IMR-90 (cell line): Measurements from ENCODE around the gene ROCK2. TPM values are rescaled to one million over a fixed set of nuclear protein-coding genes. Genes with fewer than 3 reads are reported as not detected.

ENCODE experiments used
- ATAC-seq: fragments of 200-7000 bp; cut with Tn5 transposase; 2 replicates; pipeline ENCODE4 v1.9.1; 2020; ENCODE audit warnings: low read depth, mild to moderate bottlenecking, moderate library complexity
- BruUV-seq: library from RNA; stranded (reverse); fragments of 400-500 nt; replicated peaks from 2 replicates; lab custom pipeline; 2021; lab: Mats Ljungman, UMichigan
- CTCF ChIA-PET: fragments of 300-600 bp; formaldehyde crosslinking; extraction: SDS; loops from one replicate; lab custom pipeline; 2021; ENCODE audit warnings: antibody characterized with exemption; lab: Yijun Ruan, JAX
- POLR2A ChIA-PET: fragments of 300-600 bp; sonication (Branson Sonifier 250); formaldehyde crosslinking; loops from one replicate; lab custom pipeline; 2022; ENCODE audit warnings: antibody characterized with exemption; ENCODE audit not compliant: unreplicated experiment; lab: Charles Lee
- DNase-seq: peaks from one replicate; pipeline ENCODE4 v3.0.0; 2013
- H2AFZ ChIP-seq: replicated peaks from 2 replicates; pipeline ENCODE3; 2013; ENCODE audit warnings: low read length, mild to moderate bottlenecking; ENCODE audit not compliant: poor library complexity
- H2AK5ac ChIP-seq: 2 replicates; pipeline ENCODE4 v1.6.1; 2013; ENCODE audit warnings: low read depth, low read length, inconsistent platforms
- H2AK9ac ChIP-seq: replicated peaks from 2 replicates; pipeline ENCODE3; 2013; ENCODE audit warnings: mild to moderate bottlenecking, low read depth, low read length, moderate library complexity; ENCODE audit not compliant: poor library complexity
- H2BK120ac ChIP-seq: 2 replicates; pipeline ENCODE4 v1.6.1; 2013; ENCODE audit warnings: low read depth, low read length, inconsistent platforms
- H2BK15ac ChIP-seq: 3 replicates; pipeline ENCODE4 v1.6.1; 2013; ENCODE audit warnings: low read depth, low read length, inconsistent platforms
- H2BK20ac ChIP-seq: 2 replicates; pipeline ENCODE4 v1.6.1; 2013; ENCODE audit warnings: low read depth, mild to moderate bottlenecking, inconsistent platforms, low read length, moderate library complexity
- H2BK5ac ChIP-seq: 2 replicates; pipeline ENCODE4 v1.6.1; 2013; ENCODE audit warnings: mild to moderate bottlenecking, low read depth, low read length, inconsistent platforms; ENCODE audit not compliant: poor library complexity, severe bottlenecking
- H3K14ac ChIP-seq: replicated peaks from 2 replicates; pipeline ENCODE4 v1.6.1; 2013; ENCODE audit warnings: low read depth, low read length, inconsistent platforms
- H3K18ac ChIP-seq: 2 replicates; pipeline ENCODE4 v1.6.1; 2013; ENCODE audit warnings: low read depth, low read length, control low read depth
- H3K23ac ChIP-seq: 2 replicates; pipeline ENCODE4 v1.6.1; 2013; ENCODE audit warnings: low read depth, low read length, inconsistent platforms
- H3K27ac ChIP-seq: 2 replicates; pipeline ENCODE4 v1.5.1; 2013; ENCODE audit warnings: mild to moderate bottlenecking, control low read depth, low read length; ENCODE audit not compliant: insufficient read depth
- H3K27me3 ChIP-seq: 2 replicates; pipeline ENCODE4 v1.6.1; 2013; ENCODE audit warnings: low read length; ENCODE audit not compliant: control insufficient read depth, insufficient read depth
- H3K36me3 ChIP-seq: 2 replicates; pipeline ENCODE4 v1.6.1; 2013; ENCODE audit warnings: low read length, mixed read lengths; ENCODE audit not compliant: control insufficient read depth, insufficient read depth
- H3K4ac ChIP-seq: 2 replicates; pipeline ENCODE4 v1.6.1; 2013; ENCODE audit warnings: low read depth, low read length, inconsistent platforms
- H3K4me1 ChIP-seq: 2 replicates; pipeline ENCODE4 v1.6.1; 2013; ENCODE audit warnings: low read length, mixed read lengths; ENCODE audit not compliant: control insufficient read depth, insufficient read depth
- H3K4me2 ChIP-seq: 2 replicates; pipeline ENCODE4 v1.6.1; 2013; ENCODE audit warnings: low read depth, mild to moderate bottlenecking, control low read depth, low read length, moderate library complexity
- H3K4me3 ChIP-seq: 2 replicates; pipeline ENCODE4 v1.5.1; 2013; ENCODE audit warnings: low read depth, mild to moderate bottlenecking, control low read depth, low read length, moderate library complexity; ENCODE audit not compliant: insufficient read depth
- H3K56ac ChIP-seq: 2 replicates; pipeline ENCODE4 v1.6.1; 2013; ENCODE audit warnings: low read length, inconsistent platforms; ENCODE audit not compliant: insufficient read depth; ENCODE audit errors: extremely low read depth
- H3K79me1 ChIP-seq, 2 experiments: 2 replicates each; pipeline ENCODE4 v1.6.1; 2013; ENCODE audit warnings: low read length in 2 of 2, inconsistent platforms in 1 of 2, low read depth in 1 of 2
- H3K9ac ChIP-seq: 2 replicates; pipeline ENCODE4 v1.6.1; 2013; ENCODE audit warnings: low read depth, low read length, control low read depth
- H3K9me1 ChIP-seq: 2 replicates; pipeline ENCODE4 v1.6.1; 2013; ENCODE audit warnings: low read length, inconsistent platforms; ENCODE audit not compliant: insufficient read depth
- H3K9me3 ChIP-seq: 2 replicates; pipeline ENCODE4 v1.6.1; 2013; ENCODE audit warnings: low read length; ENCODE audit not compliant: control insufficient read depth, insufficient read depth
- H4K20me1 ChIP-seq: 2 replicates; pipeline ENCODE4 v1.6.1; 2013; ENCODE audit warnings: low read length, inconsistent platforms; ENCODE audit not compliant: insufficient read depth
- H4K5ac ChIP-seq: 2 replicates; pipeline ENCODE4 v1.6.1; 2013; ENCODE audit warnings: mild to moderate bottlenecking, low read depth, low read length, control low read depth
- H4K8ac ChIP-seq, 2 experiments: 2 replicates each; pipeline ENCODE4 v1.6.1; 2013; ENCODE audit warnings: low read depth in 2 of 2, low read length in 2 of 2, control low read depth in 1 of 2, inconsistent platforms in 1 of 2
- H4K91ac ChIP-seq: 2 replicates; pipeline ENCODE4 v1.6.1; 2013; ENCODE audit warnings: low read depth, low read length, inconsistent platforms; ENCODE audit not compliant: insufficient read depth
- BHLHE40 ChIP-seq: fragments of 150-350 bp; IDR thresholded peaks from 2 replicates; pipeline ENCODE4 v1.6.1; 2016; ENCODE audit warnings: mild to moderate bottlenecking, low read depth, low read length
- CEBPB ChIP-seq: IDR thresholded peaks from 2 replicates; pipeline ENCODE4 v1.6.1; 2012; ENCODE audit warnings: low read depth, low read length, improper control_type of control experiment
- CHD1 ChIP-seq: IDR thresholded peaks from 2 replicates; pipeline ENCODE4 v1.6.1; 2012; ENCODE audit warnings: low read depth, low read length, improper control_type of control experiment
- CTCF ChIP-seq: conservative IDR thresholded peaks from 2 replicates; pipeline ENCODE4 v1.5.1; 2012; ENCODE audit warnings: mild to moderate bottlenecking, low read depth, low read length, improper control_type of control experiment
- FOS ChIP-seq: fragments of 150-350 bp; IDR thresholded peaks from 2 replicates; pipeline ENCODE4 v1.6.1; 2016; ENCODE audit warnings: low read depth, low read length
- MAFK ChIP-seq: IDR thresholded peaks from 2 replicates; pipeline ENCODE4 v1.6.1; 2012; ENCODE audit warnings: low read depth, low read length, improper control_type of control experiment
- MAZ ChIP-seq: IDR thresholded peaks from 2 replicates; pipeline ENCODE4 v1.6.1; 2012; ENCODE audit warnings: low read depth, mild to moderate bottlenecking, low read length, improper control_type of control experiment, moderate library complexity, borderline replicate concordance
- MXI1 ChIP-seq: IDR thresholded peaks from 2 replicates; pipeline ENCODE4 v1.6.1; 2012; ENCODE audit warnings: low read depth, mild to moderate bottlenecking, low read length, moderate library complexity, borderline replicate concordance
- NFE2L2 ChIP-seq: fragments of 150-350 bp; IDR thresholded peaks from 2 replicates; pipeline ENCODE4 v1.6.1; 2016; ENCODE audit warnings: low read depth, mild to moderate bottlenecking, low read length
- POLR2A ChIP-seq: IDR thresholded peaks from 2 replicates; pipeline ENCODE4 v1.6.1; 2012; ENCODE audit warnings: mild to moderate bottlenecking, low read depth, low read length
- RAD21 ChIP-seq: IDR thresholded peaks from 2 replicates; pipeline ENCODE4 v1.6.1; 2012; ENCODE audit warnings: low read length, improper control_type of control experiment
- RFX5 ChIP-seq: IDR thresholded peaks from 2 replicates; pipeline ENCODE4 v1.8.0; 2012; ENCODE audit warnings: low read depth, mild to moderate bottlenecking, low read length, moderate library complexity
- SMC3 ChIP-seq: fragments of 150-350 bp; IDR thresholded peaks from 2 replicates; pipeline ENCODE4 v1.6.1; 2016; ENCODE audit warnings: low read depth, mild to moderate bottlenecking, antibody characterized with exemption, low read length, moderate library complexity
- WGBS, 2 experiments: methylation state at CpG; one replicate each; pipeline versions ENCODE4 v1.1.5 to v1.1.7; 2013; ENCODE audit warnings: missing lambda C conversion rate in 2 of 2; ENCODE audit not compliant: insufficient read length in 1 of 2; ENCODE audit errors: extremely low coverage in 2 of 2; 5-methylcytosine and 5-hydroxymethylcytosine counted together
- dilution Hi-C: fragments of 300-500 bp; cut with HindIII; formaldehyde crosslinking; loops from one replicate; pipeline ENCODE4 v1.14.3; 2018; ENCODE audit warnings: low sequenced_read_pairs; ENCODE audit not compliant: unreplicated experiment
- in situ Hi-C: fragments of 300-500 bp; cut with MboI; formaldehyde crosslinking; loops from 3 replicates; pipeline ENCODE4 v1.14.3; 2019; ENCODE audit warnings: low sequenced_read_pairs, inconsistent platforms, mixed read lengths
- intact Hi-C: fragments of 100-400 bp; cut with micrococcal nuclease; formaldehyde crosslinking; loops from 2 replicates; pipeline ENCODE4 v1.10.0; 2022
- polyA plus RNA-seq, 3 experiments: library from polyadenylated mRNA; depleted of rRNA; stranded (reverse); fragments of >200 nt; gene quantifications; 2 replicates each; pipeline ENCODE4 v1.2.3, GENCODE V29; 2012; ENCODE audit warnings: low replicate concordance in 1 of 3
- total RNA-seq: library from RNA; depleted of rRNA; stranded (reverse); fragments of >200 nt; gene quantifications from 2 replicates; pipeline ENCODE4 v1.2.3, GENCODE V29; 2012
- TF ChIP-seq, protein P1 (sequence below): fragments of 150-350 bp; IDR thresholded peaks from 2 replicates; pipeline ENCODE4 v1.6.1; 2017; ENCODE audit warnings: mild to moderate bottlenecking, antibody characterized with exemption, low read length, low read depth
- TF ChIP-seq, protein P2 (sequence below): fragments of 150-350 bp; IDR thresholded peaks from 2 replicates; pipeline ENCODE4 v1.6.1; 2016; ENCODE audit warnings: low read depth, mild to moderate bottlenecking, low read length, moderate library complexity, borderline replicate concordance

The ROCK2 gene
- total and polyA plus RNA-seq, 2 of the 4 experiments (the other 2 are of a cell fraction): 9.0 to 28.3 TPM

DNA sequence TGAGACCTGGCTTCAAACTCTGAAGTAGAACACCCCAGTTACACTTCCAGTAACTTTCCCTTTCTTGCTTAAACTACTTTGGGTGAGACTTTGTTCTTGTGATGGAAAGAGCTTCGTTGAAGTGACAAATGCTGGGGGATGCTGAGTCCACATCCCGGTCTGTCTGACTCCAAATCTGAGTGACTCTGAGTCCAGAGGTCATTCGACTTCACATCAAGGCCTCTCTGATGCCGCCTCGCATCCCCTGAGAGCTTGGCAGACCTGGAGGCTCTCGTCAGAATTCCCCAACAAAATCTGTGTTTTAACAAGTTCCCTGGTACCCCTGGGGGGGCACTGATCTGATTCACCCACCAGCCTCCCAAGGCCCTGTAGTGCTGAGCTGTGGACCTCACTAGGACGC lies 31.6 kb upstream of the ROCK2 start:
- H3K56ac ChIP-seq: no peak overlapping the region
- no peaks in the 10 kb centered on the region for H3K9me3 ChIP-seq
- BruUV-seq: no TSS peak
- no peak overlapping the region for H2BK5ac ChIP-seq
- 100% methylated on average over 4 of the region's 7 CpGs; no CpG with 5 or more reads in 1 of the 2 experiments for WGBS, 2 experiments
- peak overlapping the region; percentile 77 for H3K14ac ChIP-seq
- ATAC-seq: no peak
- peak overlapping the region; percentile 67 for H2AK5ac ChIP-seq
- intact Hi-C loops (no loop called here), in situ Hi-C loops (no loop called here), dilution Hi-C loops (no loop called here)
- ChIA-PET CTCF (interaction anchor here (1.2 kb wide), 1 partner anchor 14 kb away, joined by 3 read pairs; no protein-coding TSS in a partner anchor), POLR2A (no interaction called here)
- H2BK120ac ChIP-seq: peak overlapping the region; percentile 96
- peaks cover 36% of the 10 kb centered on the region for H3K4me1 ChIP-seq
- peak overlapping the region; percentile 73 for H4K91ac ChIP-seq
- peak overlapping the region; percentile 95 for H3K4ac ChIP-seq
- peak overlapping the region in 1 of 2 experiments; percentile 75; a peak in 2 of 4 replicates for H4K8ac ChIP-seq
- peak overlapping the region; percentile 82; the same call in 2 of the 3 replicates for H2BK15ac ChIP-seq
- peak overlapping the region; percentile 87 for H2BK20ac ChIP-seq
- H2AK9ac ChIP-seq: peak overlapping the region; percentile 42
- peak overlapping the region; percentile 86 for H3K18ac ChIP-seq
- H3K23ac ChIP-seq: 0 out of 2 replicates have a peak overlapping the region, but pooled peaks have one; percentile 14
- DNase-seq: no peak
- peaks cover 0 to 31% of the 10 kb centered on the region in 2 experiments; a peak in 1 of 4 replicates for H3K79me1 ChIP-seq
- H3K27me3 ChIP-seq: no peaks in the 10 kb centered on the region
- peaks cover 35% of the 10 kb centered on the region for H3K9me1 ChIP-seq
- H4K5ac ChIP-seq: peak overlapping the region; percentile 90
- H3K36me3 ChIP-seq: no peaks in the 10 kb centered on the region
- peak overlapping the region; percentile 3 for H2AFZ ChIP-seq
- no peak overlapping the region for H3K9ac ChIP-seq
- no peaks in the 10 kb centered on the region for H4K20me1 ChIP-seq
- H3K4me2 ChIP-seq: no peak overlapping the region
- H3K4me3 ChIP-seq: no peak overlapping the region
- peak overlapping the region; percentile 74; the same call in 1 of the 2 replicates for H3K27ac ChIP-seq
- no peak for TF ChIP-seq MAZ
- no peak for TF ChIP-seq CTCF
- TF ChIP-seq RFX5: no peak
- no peak for TF ChIP-seq NFE2L2
- TF ChIP-seq, protein P1, sequence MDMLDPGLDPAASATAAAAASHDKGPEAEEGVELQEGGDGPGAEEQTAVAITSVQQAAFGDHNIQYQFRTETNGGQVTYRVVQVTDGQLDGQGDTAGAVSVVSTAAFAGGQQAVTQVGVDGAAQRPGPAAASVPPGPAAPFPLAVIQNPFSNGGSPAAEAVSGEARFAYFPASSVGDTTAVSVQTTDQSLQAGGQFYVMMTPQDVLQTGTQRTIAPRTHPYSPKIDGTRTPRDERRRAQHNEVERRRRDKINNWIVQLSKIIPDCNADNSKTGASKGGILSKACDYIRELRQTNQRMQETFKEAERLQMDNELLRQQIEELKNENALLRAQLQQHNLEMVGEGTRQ: no peak
- TF ChIP-seq BHLHE40: no peak
- no peak for TF ChIP-seq RAD21
- no peak for TF ChIP-seq SMC3
- no peak for TF ChIP-seq CEBPB
- TF ChIP-seq POLR2A: no peak
- TF ChIP-seq CHD1: no peak
- no peak for TF ChIP-seq MAFK
- no peak for TF ChIP-seq MXI1
- TF ChIP-seq, protein P2, sequence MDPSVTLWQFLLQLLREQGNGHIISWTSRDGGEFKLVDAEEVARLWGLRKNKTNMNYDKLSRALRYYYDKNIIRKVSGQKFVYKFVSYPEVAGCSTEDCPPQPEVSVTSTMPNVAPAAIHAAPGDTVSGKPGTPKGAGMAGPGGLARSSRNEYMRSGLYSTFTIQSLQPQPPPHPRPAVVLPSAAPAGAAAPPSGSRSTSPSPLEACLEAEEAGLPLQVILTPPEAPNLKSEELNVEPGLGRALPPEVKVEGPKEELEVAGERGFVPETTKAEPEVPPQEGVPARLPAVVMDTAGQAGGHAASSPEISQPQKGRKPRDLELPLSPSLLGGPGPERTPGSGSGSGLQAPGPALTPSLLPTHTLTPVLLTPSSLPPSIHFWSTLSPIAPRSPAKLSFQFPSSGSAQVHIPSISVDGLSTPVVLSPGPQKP: no peak
- TF ChIP-seq FOS: no peak
